SK-N-SH (cell line): Measurements from ENCODE around the gene LPO. TPM values are rescaled to one million over a fixed set of nuclear protein-coding genes. Genes with fewer than 3 reads are reported as not detected.

Source experiments
- CTCF ChIA-PET: fragments of 300-600, 350-600 bp; formaldehyde crosslinking; extraction: SDS; loops from one replicate; lab custom pipeline; 2021; lab: Yijun Ruan, JAX
- POLR2A ChIA-PET: fragments of 350-600 bp; sonication (Branson Sonifier 250); formaldehyde crosslinking; extraction: SDS; loops from one replicate; lab custom pipeline; 2020; ENCODE audit warnings: antibody characterized with exemption, inconsistent platforms; lab: Yijun Ruan, JAX
- DNase-seq: peaks from one replicate; pipeline ENCODE4 v3.0.0; 2012
- H2AFZ ChIP-seq: fragments of 200-600 bp; sonication (generic); 2 replicates; pipeline ENCODE4 v1.8.1; 2016; ENCODE audit warnings: antibody characterized with exemption, mild to moderate bottlenecking, low read depth
- H3F3A ChIP-seq: fragments of 200-600 bp; sonication (generic); replicated peaks from 2 replicates; pipeline ENCODE3; 2016; ENCODE audit warnings: antibody characterized with exemption, mild to moderate bottlenecking; ENCODE audit not compliant: insufficient read depth
- H3K27ac ChIP-seq, 2 experiments: fragments of 200-500 bp in 1 of 2; fragments of 200-600 bp in 1 of 2; sonication (Bioruptor generic) in 1 of 2; sonication (generic), shearing (Covaris generic) in 1 of 2; 2 replicates each; pipeline versions ENCODE4 v1.5.1 to v1.6.1; 2014 to 2016; ENCODE audit warnings: low read depth in 2 of 2, inconsistent platforms in 1 of 2, low read length in 1 of 2, mild to moderate bottlenecking in 1 of 2, mixed read lengths in 1 of 2
- H3K27me3 ChIP-seq: fragments of 200-600 bp; sonication (generic), shearing (Covaris generic); 2 replicates; pipeline ENCODE4 v1.6.1; 2016; ENCODE audit warnings: mixed run types; ENCODE audit not compliant: insufficient read depth
- H3K36me3 ChIP-seq, 2 experiments: fragments of 200-500 bp in 1 of 2; fragments of 200-600 bp in 1 of 2; sonication (Bioruptor generic) in 1 of 2; sonication (generic) in 1 of 2; replicated peaks in 1 of 2; 2 replicates each; pipeline versions ENCODE3 to v1.5.1; 2014 to 2016; ENCODE audit warnings: low read length in 1 of 2, mild to moderate bottlenecking in 1 of 2; ENCODE audit not compliant: insufficient read depth in 2 of 2, control insufficient read depth in 1 of 2
- H3K4me1 ChIP-seq, 2 experiments: fragments of 200-500 bp in 1 of 2; fragments of 200-600 bp in 1 of 2; sonication (Bioruptor generic) in 1 of 2; sonication (generic), shearing (Covaris generic) in 1 of 2; 2 replicates each; pipeline versions ENCODE4 v1.5.1 to v1.6.1; 2014 to 2016; ENCODE audit warnings: low read depth in 1 of 2, low read length in 1 of 2, mixed run types in 1 of 2; ENCODE audit not compliant: insufficient read depth in 2 of 2, control insufficient read depth in 1 of 2
- H3K4me2 ChIP-seq: fragments of 200-600 bp; sonication (generic), shearing (Covaris generic); 2 replicates; pipeline ENCODE4 v1.6.1; 2017; ENCODE audit warnings: mixed run types
- H3K4me3 ChIP-seq, 2 experiments: fragments of 200-500 bp in 1 of 2; fragments of 200-600 bp in 1 of 2; sonication (Bioruptor generic) in 1 of 2; sonication (generic), shearing (Covaris generic) in 1 of 2; 2 replicates each; pipeline versions ENCODE4 v1.5.1 to v1.8.1; 2014 to 2016; ENCODE audit warnings: low read depth in 2 of 2, inconsistent platforms in 1 of 2, low read length in 1 of 2, mild to moderate bottlenecking in 1 of 2, mixed read lengths in 1 of 2, moderate library complexity in 1 of 2
- H3K79me2 ChIP-seq: fragments of 200-600 bp; sonication (generic); 2 replicates; pipeline ENCODE4 v1.8.1; 2017; ENCODE audit warnings: mild to moderate bottlenecking; ENCODE audit not compliant: insufficient read depth
- H3K9ac ChIP-seq: fragments of 200-600 bp; sonication (generic); 2 replicates; pipeline ENCODE4 v1.6.1; 2017; ENCODE audit warnings: mixed run types
- H3K9me2 ChIP-seq: fragments of 200-600 bp; sonication (generic); 2 replicates; pipeline ENCODE4 v1.6.1; 2017; ENCODE audit warnings: mixed run types
- H3K9me3 ChIP-seq: fragments of 200-600 bp; sonication (generic); 2 replicates; pipeline ENCODE4 v1.6.1; 2017; ENCODE audit warnings: mixed run types, mild to moderate bottlenecking, moderate library complexity
- H4K20me1 ChIP-seq: fragments of 200-600 bp; sonication (generic); 2 replicates; pipeline ENCODE4 v1.6.1; 2017; ENCODE audit warnings: mild to moderate bottlenecking, mixed run types; ENCODE audit not compliant: insufficient read depth
- ELF1 ChIP-seq: IDR thresholded peaks from 2 replicates; pipeline ENCODE4 v1.4.0; 2012
- FOSL2 ChIP-seq: IDR thresholded peaks from 2 replicates; pipeline ENCODE4 v1.4.0; 2012; ENCODE audit warnings: low read depth, mild to moderate bottlenecking, moderate library complexity, borderline replicate concordance
- FOXM1 ChIP-seq: IDR thresholded peaks from 2 replicates; pipeline ENCODE4 v1.4.0; 2012; ENCODE audit warnings: low read depth, mild to moderate bottlenecking
- GABPA ChIP-seq: IDR thresholded peaks from 2 replicates; pipeline ENCODE4 v1.4.0; 2012; ENCODE audit warnings: low read depth, mild to moderate bottlenecking
- GATA2 ChIP-seq: sonication (generic); formaldehyde crosslinking; IDR thresholded peaks from 2 replicates; pipeline ENCODE4 v1.5.0; 2020; ENCODE audit warnings: mild to moderate bottlenecking, missing genetic modification reagents
- MXI1 ChIP-seq: IDR thresholded peaks from 2 replicates; pipeline ENCODE4 v1.6.1; 2012; ENCODE audit warnings: mild to moderate bottlenecking, low read depth, low read length, improper control_type of control experiment
- NFIC ChIP-seq: IDR thresholded peaks from 2 replicates; pipeline ENCODE4 v1.4.0; 2012; ENCODE audit warnings: borderline replicate concordance
- POLR2AphosphoS5 ChIP-seq: IDR thresholded peaks from 2 replicates; pipeline ENCODE4 v1.6.1; 2012; ENCODE audit warnings: low read depth, low read length
- RCOR1 ChIP-seq: fragments of 150-350 bp; IDR thresholded peaks from 2 replicates; pipeline ENCODE4 v1.6.1; 2017; ENCODE audit warnings: antibody characterized with exemption, low read length
- SIN3A ChIP-seq: IDR thresholded peaks from 2 replicates; pipeline ENCODE4 v1.6.1; 2012; ENCODE audit warnings: low read depth, mild to moderate bottlenecking, low read length, moderate library complexity, borderline replicate concordance
- TEAD4 ChIP-seq: IDR thresholded peaks from 2 replicates; pipeline ENCODE4 v1.4.0; 2012; ENCODE audit warnings: mild to moderate bottlenecking, borderline replicate concordance; ENCODE audit not compliant: insufficient read depth
- WGBS: methylation state at CpG from one replicate; pipeline ENCODE4 v1.1.6; 2017; ENCODE audit warnings: low lambda C conversion rate; 5-methylcytosine and 5-hydroxymethylcytosine counted together
- polyA plus RNA-seq, 3 experiments: library from polyadenylated mRNA; depleted of rRNA; stranded (reverse); fragments of >200 nt; gene quantifications; 2 replicates each; pipeline ENCODE4 v1.2.3, GENCODE V29; 2012
- TF ChIP-seq, protein P1 (sequence below): IDR thresholded peaks from 2 replicates; pipeline ENCODE4 v1.4.0; 2012; ENCODE audit warnings: low read depth
- TF ChIP-seq, protein P2 (sequence below): fragments of 200-600 bp; sonication (generic); IDR thresholded peaks from 2 replicates; pipeline ENCODE4 v1.6.1; 2017; ENCODE audit warnings: antibody characterized with exemption, mild to moderate bottlenecking, moderate library complexity
- TF ChIP-seq, protein P3 (sequence below): IDR thresholded peaks from 2 replicates; pipeline ENCODE4; 2012

LPO gene
- polyA plus RNA-seq, 1 of the 3 experiments (the other 2 are of a cell fraction): not detected

GRCh38 chr17:58233543-58233942 lies 4.8 kb upstream of the LPO start:
- Histone ChIP-seq H3K4me1 (no peaks in the 10 kb centered on the region), H2AFZ (no peak overlapping the region), H3F3A (no peaks in the 10 kb centered on the region), H3K36me3 (no peaks in the 10 kb centered on the region), H3K9me3 (no peaks in the 10 kb centered on the region), H3K4me2 (no peak overlapping the region), H3K4me3 (no peak overlapping the region), H3K9me2 (no peaks in the 10 kb centered on the region), H3K79me2 (no peaks in the 10 kb centered on the region), H3K27ac (no peak overlapping the region), H3K27me3 (peaks cover 38% of the 10 kb centered on the region), H4K20me1 (no peaks in the 10 kb centered on the region), H3K9ac (no peak overlapping the region)
- no peak for TF ChIP-seq RCOR1
- TF ChIP-seq MXI1: no peak
- TF ChIP-seq TEAD4: no peak
- TF ChIP-seq ELF1: no peak
- TF ChIP-seq FOSL2: no peak
- TF ChIP-seq, protein P1, sequence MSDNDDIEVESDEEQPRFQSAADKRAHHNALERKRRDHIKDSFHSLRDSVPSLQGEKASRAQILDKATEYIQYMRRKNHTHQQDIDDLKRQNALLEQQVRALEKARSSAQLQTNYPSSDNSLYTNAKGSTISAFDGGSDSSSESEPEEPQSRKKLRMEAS: no peak
- TF ChIP-seq, protein P2, sequence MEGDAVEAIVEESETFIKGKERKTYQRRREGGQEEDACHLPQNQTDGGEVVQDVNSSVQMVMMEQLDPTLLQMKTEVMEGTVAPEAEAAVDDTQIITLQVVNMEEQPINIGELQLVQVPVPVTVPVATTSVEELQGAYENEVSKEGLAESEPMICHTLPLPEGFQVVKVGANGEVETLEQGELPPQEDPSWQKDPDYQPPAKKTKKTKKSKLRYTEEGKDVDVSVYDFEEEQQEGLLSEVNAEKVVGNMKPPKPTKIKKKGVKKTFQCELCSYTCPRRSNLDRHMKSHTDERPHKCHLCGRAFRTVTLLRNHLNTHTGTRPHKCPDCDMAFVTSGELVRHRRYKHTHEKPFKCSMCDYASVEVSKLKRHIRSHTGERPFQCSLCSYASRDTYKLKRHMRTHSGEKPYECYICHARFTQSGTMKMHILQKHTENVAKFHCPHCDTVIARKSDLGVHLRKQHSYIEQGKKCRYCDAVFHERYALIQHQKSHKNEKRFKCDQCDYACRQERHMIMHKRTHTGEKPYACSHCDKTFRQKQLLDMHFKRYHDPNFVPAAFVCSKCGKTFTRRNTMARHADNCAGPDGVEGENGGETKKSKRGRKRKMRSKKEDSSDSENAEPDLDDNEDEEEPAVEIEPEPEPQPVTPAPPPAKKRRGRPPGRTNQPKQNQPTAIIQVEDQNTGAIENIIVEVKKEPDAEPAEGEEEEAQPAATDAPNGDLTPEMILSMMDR: no peak
- TF ChIP-seq GABPA: no peak
- TF ChIP-seq, protein P3, sequence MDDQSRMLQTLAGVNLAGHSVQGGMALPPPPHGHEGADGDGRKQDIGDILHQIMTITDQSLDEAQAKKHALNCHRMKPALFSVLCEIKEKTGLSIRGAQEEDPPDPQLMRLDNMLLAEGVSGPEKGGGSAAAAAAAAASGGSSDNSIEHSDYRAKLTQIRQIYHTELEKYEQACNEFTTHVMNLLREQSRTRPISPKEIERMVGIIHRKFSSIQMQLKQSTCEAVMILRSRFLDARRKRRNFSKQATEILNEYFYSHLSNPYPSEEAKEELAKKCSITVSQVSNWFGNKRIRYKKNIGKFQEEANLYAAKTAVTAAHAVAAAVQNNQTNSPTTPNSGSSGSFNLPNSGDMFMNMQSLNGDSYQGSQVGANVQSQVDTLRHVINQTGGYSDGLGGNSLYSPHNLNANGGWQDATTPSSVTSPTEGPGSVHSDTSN: no peak
- no peak for TF ChIP-seq FOXM1
- TF ChIP-seq NFIC: no peak
- ChIA-PET CTCF (no interaction called here), POLR2A (no interaction called here)
- WGBS: 70% methylated on average over 3 of the region's 3 CpGs
- DNase-seq: no peak

- Histone ChIP-seq H3K9me3 (no peaks in the 10 kb centered on the region), H3F3A (no peaks in the 10 kb centered on the region), H4K20me1 (no peaks in the 10 kb centered on the region), H3K4me3 (no peak overlapping the region), H3K4me2 (no peak overlapping the region), H3K36me3 (no peaks in the 10 kb centered on the region), H3K79me2 (no peaks in the 10 kb centered on the region), H3K4me1 (no peaks in the 10 kb centered on the region), H2AFZ (no peak overlapping the region), H3K27me3 (peaks cover 47% of the 10 kb centered on the region), H3K9ac (no peak overlapping the region), H3K27ac (no peak overlapping the region), H3K9me2 (no peaks in the 10 kb centered on the region)
- TF ChIP-seq RCOR1 (no peak), TEAD4 (no peak), SIN3A (no peak), POLR2AphosphoS5 (no peak), GATA2 (CRISPR knock-in tag) (no peak)
- ChIA-PET CTCF (interaction anchor here (1.9 to 5.9 kb wide), 3 partner anchors 8 to 16 kb away, joined by 5 to 73 read pairs (median 8); partner anchors contain the start of gene MKS1), POLR2A (interaction anchor here (0.6 kb wide), 1 partner anchor 347 kb away, joined by 5 read pairs; no protein-coding TSS in a partner anchor)
- 9% methylated on average over 3 of the region's 3 CpGs for WGBS
- no peak for DNase-seq
These were observed 3.9 kb upstream of the LPO start for GRCh38 chr17:58234512-58234911.
